HG03432 (cell line): ENCODE results near the gene PTPRN2.
"Not testable (repeated sequence)": the region's sequence is repeated elsewhere in the genome, so short reads cannot be mapped to it uniquely, and the experiment has no call there.

Source experiments
- ATAC-seq: cut with Tn5 transposase; IDR thresholded peaks from one replicate; pipeline ENCODE4 v1.9.1; 2021; ENCODE audit warnings: mild to moderate bottlenecking, moderate library complexity; ENCODE audit not compliant: unreplicated experiment

Gene PTPRN2

DNA sequence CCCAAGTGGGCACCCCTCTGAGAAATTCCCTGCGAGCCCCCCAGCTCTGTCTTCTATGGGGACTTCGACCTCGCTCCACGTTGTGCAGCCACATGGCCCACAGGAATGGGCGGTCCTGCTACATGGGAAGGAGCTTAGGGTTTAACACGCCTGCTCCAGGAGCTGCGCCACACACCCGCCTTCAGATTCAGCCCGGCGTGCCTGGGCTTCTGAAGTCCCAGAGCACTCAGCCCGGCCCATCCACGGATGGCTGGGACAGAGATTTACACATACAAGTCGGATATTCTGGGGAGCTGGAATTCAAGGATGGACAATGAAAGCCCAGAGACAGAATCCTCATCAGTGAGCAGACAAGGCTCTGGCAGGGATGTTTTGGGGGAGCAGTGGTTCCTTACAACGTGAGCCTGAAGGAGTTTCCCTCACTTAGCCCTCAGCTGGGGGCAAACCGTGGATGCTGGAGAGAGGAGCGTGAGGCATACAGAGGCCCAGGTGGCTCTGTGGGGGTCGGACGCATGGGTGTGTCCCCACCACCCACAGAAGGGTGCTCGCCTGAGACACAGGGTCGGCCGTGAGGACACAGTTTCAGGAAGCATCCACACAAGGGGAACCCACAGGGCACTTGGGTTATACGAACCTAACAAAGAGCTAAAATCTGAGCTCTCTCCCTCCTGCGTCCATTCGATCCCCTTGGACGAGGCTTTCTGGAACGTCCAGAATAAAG is 877.9 kb downstream of the PTPRN2 start:
- ATAC-seq: no peak

DNA sequence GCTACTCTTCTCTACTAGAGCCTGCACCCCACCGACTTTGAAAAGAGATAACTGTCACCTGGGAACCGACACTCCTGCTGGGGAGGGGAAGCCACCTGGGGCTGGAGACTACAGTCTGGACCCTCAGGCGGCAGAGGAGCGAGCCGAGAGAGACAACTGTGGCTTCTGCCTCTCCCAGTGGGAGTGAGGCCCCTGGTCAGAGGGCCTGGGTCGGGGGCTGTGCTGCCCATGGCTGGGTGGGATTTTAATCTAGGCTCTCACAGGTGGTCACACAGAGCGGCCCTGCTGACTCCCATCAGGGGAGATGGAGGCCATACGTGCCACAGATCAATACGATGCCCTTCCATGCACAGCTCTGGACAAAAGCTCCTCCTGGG is 878.7 kb downstream of the PTPRN2 start:
- no peak for ATAC-seq

GRCh38 chr7:157707983-157708918 is 879.4 kb downstream of the PTPRN2 start:
- no peak for ATAC-seq

DNA sequence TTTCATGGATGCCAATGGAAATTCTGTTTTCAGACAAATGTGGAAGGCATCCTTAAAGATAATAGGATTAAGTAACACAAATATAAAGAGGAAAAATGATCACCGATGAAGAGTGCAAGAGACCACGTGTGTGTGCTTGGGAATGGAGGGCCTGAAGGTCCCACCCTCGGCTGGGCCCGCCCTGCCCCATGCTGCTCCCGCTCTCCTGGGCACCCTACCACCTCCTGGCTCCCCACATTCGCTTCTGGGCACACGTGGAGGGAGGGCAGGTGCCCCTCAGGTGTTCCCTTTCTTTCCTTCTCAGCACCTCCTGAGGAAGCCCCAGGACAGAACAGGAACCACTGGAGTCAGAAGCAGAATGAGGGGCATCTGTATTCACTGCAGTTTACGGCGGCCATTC is 883.3 kb downstream of the PTPRN2 start:
- no peak for ATAC-seq

- ATAC-seq: no peak
These were observed 884.0 kb downstream of the PTPRN2 start for GRCh38 chr7:157703534-157704195.

DNA sequence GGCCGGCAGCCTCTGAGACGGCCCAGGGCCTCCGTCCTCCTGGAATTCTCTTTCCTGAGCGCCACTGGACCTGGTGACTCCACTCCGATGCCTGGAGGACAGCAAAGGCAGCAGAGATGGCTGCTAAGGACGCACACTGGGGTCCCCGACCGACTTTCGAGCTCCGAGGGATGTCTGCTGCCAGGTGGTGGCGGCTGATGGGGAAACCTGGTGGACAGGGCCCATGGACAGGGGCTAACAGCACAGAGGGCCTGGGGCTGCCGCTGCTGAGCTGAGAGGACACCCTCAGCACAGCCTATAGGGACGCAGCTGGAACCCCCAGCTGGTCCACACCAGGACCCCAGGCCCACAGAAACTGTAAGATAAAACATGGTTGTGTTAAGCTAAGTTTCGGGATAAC is 884.5 kb downstream of the PTPRN2 start:
- no peak for ATAC-seq

GRCh38 chr7:157702311-157703023 is 885.2 kb downstream of the PTPRN2 start:
- no peak for ATAC-seq

DNA sequence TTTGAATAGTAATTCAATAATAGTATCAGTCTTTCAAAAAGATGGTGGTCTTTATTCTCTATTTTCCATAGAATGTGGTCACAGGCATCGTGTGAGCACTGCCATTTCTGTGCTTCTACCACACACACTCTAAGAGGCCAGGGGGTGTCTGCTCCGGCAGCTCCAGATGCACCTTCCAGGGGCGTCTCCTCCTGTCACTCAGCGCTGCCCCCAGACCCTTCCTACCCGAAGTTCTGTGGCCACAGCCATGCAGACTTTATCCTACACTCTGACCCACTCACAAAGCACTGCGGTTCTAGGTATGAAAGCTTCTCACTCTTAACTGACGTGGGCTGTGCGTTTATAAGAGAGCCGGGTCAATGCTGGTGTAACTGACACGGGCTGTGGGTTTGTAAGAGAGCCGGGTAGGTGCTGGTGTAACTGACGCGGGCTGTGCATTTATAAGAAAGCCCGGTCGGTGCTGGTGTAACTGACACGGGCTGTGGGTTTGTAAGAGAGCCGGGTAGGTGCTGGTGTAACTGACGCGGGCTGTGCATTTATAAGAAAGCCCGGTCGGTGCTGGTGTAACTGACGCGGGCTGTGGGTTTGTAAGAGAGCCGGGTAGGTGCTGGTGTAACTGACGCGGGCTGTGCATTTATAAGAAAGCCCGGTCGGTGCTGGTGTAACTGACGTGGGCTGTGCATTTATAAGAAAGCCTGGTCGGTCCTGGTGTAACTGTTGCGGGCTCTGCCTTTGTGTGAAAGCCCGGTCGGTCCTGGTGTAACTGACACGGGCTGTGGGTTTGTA is 886.0 kb downstream of the PTPRN2 start:
- ATAC-seq: not testable (repeated sequence)

DNA sequence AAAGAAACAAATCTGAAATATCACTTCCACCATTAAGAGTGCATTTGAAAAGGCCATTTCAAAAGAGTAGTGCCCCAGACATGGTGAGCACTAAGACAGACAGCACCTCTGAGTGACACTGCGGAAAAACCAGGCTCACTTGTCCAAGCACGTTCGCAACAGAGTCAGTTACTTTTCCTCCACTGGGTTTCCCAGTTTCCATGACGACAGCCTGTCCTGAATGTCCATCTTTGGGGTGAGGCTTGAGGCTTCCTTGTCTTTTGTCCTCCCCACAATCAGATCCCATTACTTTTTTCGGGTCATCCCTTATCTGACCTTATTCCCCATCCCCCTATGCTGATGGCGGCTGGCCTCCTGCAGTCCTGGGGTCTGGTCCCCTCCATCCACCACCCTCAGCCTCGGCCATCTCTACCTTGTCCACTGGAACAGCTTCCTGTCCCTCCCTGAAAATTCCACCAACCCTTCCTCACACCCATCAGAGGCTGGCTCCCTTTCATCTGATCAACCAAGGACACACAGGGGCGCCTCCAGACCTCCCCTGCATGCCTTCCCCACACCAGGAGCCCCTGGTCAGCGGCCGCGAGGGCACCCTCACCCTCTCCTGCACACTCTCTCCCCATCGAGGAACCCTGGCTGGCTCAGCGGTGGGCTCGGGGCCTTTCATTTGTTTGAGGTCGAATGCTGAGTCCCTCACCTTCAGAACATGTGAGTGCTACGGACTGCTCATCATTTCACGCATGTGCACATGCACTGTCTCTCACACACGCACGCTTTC is 887.2 kb downstream of the PTPRN2 start:
- ATAC-seq: no peak

- ATAC-seq: no peak
These were observed 888.1 kb downstream of the PTPRN2 start for GRCh38 chr7:157699357-157700013.

- not testable (repeated sequence) for ATAC-seq
These were observed 890.3 kb downstream of the PTPRN2 start for GRCh38 chr7:157697287-157697686.

DNA sequence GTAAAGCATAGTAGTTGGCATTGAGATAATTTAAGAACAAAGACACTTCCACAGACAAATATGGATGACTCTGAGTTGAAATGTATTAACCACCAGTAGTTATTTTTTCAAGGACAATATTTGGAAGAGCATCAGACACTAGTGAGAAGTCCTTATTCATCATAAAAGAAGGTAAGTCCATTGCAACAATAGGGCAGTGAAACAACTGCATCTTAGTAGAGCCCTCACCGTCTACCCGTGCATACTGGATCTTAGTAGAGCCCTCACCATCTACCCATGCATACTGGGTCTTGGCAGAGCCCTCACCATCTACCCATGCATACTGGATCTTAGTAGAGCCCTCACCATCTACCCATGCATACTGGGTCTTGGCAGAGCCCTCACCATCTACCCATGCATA is 892.0 kb downstream of the PTPRN2 start:
- ATAC-seq: not testable (repeated sequence)

DNA sequence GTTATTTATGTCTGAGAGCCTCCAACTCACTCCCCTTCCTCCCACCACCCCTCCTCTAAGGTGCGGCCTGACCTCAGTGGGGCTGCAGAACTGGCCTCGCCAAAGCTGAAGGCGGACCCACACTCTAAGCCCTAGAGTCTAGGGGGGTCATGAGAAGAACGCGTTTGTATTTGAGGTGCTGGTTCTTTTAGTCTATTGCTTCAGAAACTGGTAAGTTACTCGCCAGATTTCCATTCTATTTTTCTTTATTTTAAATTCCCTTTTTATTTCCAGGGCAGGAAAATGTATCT is 893.3 kb downstream of the PTPRN2 start:
- ATAC-seq: no peak

- no peak for ATAC-seq
These were observed 893.9 kb downstream of the PTPRN2 start for GRCh38 chr7:157693521-157694375.

GRCh38 chr7:157693071-157693520 is 894.5 kb downstream of the PTPRN2 start:
- ATAC-seq: no peak

DNA sequence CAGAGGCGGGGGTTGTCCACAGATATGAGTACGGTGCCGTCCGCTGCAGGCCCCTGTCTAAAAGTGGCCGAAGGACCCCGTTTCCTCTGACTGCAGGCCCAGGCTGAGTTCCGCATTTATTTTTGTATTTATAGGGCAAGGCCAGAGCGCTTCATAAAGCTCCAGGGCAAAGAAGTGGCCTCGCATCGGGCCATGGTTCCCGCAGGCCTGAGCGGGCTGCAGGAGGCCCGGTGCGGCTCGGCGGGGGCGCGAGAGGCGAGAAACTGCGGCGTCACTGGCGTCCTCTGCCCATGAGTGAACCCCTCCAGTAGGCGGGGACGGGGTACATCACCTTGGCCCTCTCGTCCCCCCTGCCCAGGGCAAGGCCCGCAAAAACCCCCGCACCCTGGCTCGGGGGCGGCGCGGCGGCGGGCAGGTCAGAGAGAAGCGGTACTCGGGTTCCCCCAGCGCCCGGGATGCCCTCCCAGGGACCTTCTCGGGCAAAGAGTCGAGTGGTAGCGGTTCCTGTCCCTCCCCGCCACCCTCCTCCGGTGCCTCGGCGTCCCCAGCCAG is 895.1 kb downstream of the PTPRN2 start:
- ATAC-seq: no peak

- no peak for ATAC-seq
These were observed 895.8 kb downstream of the PTPRN2 start for GRCh38 chr7:157691586-157692459.
